HepG2 (cell line): ENCODE measurements around the gene SOST. TPM values are rescaled to one million over a fixed set of nuclear protein-coding genes. Genes with fewer than 3 reads are reported as not detected.

Experiments
- ATAC-seq: fragments of 200-7000 bp; cut with Tn5 transposase; 3 replicates; pipeline ENCODE4 v1.9.1; 2020; ENCODE audit warnings: mild to moderate bottlenecking, moderate library complexity
- BruUV-seq: library from RNA; stranded (reverse); fragments of 400-500 nt; replicated peaks from 2 replicates; lab custom pipeline; 2021; lab: Mats Ljungman, UMichigan
- CTCF ChIA-PET: fragments of 300-600 bp; formaldehyde crosslinking; extraction: SDS; loops from one replicate; lab custom pipeline; 2021; ENCODE audit warnings: low total read pairs, inconsistent platforms, low intra/inter-chr PET ratio; lab: Yijun Ruan, JAX
- POLR2A ChIA-PET: fragments of 350-600 bp; sonication (Branson Sonifier 250); formaldehyde crosslinking; loops from one replicate; lab custom pipeline; 2020; ENCODE audit warnings: antibody characterized with exemption, inconsistent platforms; lab: Yijun Ruan, JAX
- DNase-seq: peaks from one replicate; pipeline ENCODE4 v3.0.0-alpha.2; 2015; ENCODE audit warnings: low spot score
- FAIRE-seq: peaks from 3 replicates; lab custom pipeline; 2011; peaks lifted over from hg19 to GRCh38; lab: Jason Lieb, UNC
- H2AFZ ChIP-seq: one replicate; pipeline ENCODE4 v1.6.1; 2011; ENCODE audit warnings: low read length, inconsistent platforms
- H3K27ac ChIP-seq: fragments of 300-600 bp; 3 replicates; pipeline ENCODE4 v1.8.0; 2011; ENCODE audit warnings: mixed run types, mild to moderate bottlenecking, mixed read lengths, low read length, inconsistent platforms; ENCODE audit not compliant: insufficient read depth; ENCODE audit errors: extremely low read length
- H3K27me3 ChIP-seq, 2 experiments: fragments of 200-600 bp in 1 of 2; 2 replicates in 1 of 2; 3 replicates in 1 of 2; pipeline versions ENCODE4 v1.6.0 to v1.8.0; 2011; ENCODE audit warnings: low read length in 2 of 2, mild to moderate bottlenecking in 2 of 2, moderate library complexity in 2 of 2, inconsistent platforms in 1 of 2; ENCODE audit not compliant: insufficient read depth in 2 of 2, control insufficient read depth in 1 of 2
- H3K36me3 ChIP-seq, 2 experiments: fragments of 200-600 bp in 1 of 2; replicated peaks in 1 of 2; 2 replicates in 1 of 2; 3 replicates in 1 of 2; pipeline versions ENCODE4 v1.5.1 to v1.8.0; 2011; ENCODE audit warnings: low read length in 2 of 2, inconsistent platforms in 1 of 2; ENCODE audit not compliant: insufficient read depth in 2 of 2, control insufficient read depth in 1 of 2
- H3K4me1 ChIP-seq: 2 replicates; pipeline ENCODE4 v1.5.1; 2012; ENCODE audit warnings: low read length, inconsistent platforms; ENCODE audit not compliant: insufficient read depth
- H3K4me2 ChIP-seq: 2 replicates; pipeline ENCODE4 v1.6.0; 2011; ENCODE audit warnings: low read depth, low read length, inconsistent platforms
- H3K4me3 ChIP-seq, 3 experiments: fragments of 200-600 bp in 1 of 3; sonication (generic), shearing (Covaris generic) in 1 of 3; replicated peaks in 1 of 3; 2 replicates each; pipeline ENCODE4 v1.5.1; 2011 to 2016; ENCODE audit warnings: low read length in 3 of 3, inconsistent platforms in 2 of 3, low read depth in 2 of 3, mild to moderate bottlenecking in 2 of 3, control low read depth in 1 of 3, mixed read lengths in 1 of 3; ENCODE audit not compliant: insufficient read depth in 1 of 3
- H3K79me2 ChIP-seq: one replicate; pipeline ENCODE4 v1.6.1; 2011; ENCODE audit warnings: low read length, inconsistent platforms; ENCODE audit not compliant: insufficient read depth
- H3K9ac ChIP-seq: 2 replicates; pipeline ENCODE4 v1.6.0; 2011; ENCODE audit warnings: mild to moderate bottlenecking, low read depth, low read length, inconsistent platforms; ENCODE audit not compliant: insufficient read depth
- H3K9me3 ChIP-seq: 2 replicates; pipeline ENCODE4 v1.5.1; 2012; ENCODE audit warnings: mild to moderate bottlenecking, low read length
- H4K20me1 ChIP-seq: 2 replicates; pipeline ENCODE4 v1.6.0; 2011; ENCODE audit warnings: inconsistent platforms, mild to moderate bottlenecking, low read length, moderate library complexity; ENCODE audit not compliant: insufficient read depth
- LCORL ChIP-seq, 2 experiments: fragments of 450-650 bp in 1 of 2; sonication (generic) in 1 of 2; formaldehyde crosslinking in 1 of 2; IDR thresholded peaks; 2 replicates each; pipeline versions ENCODE4 v1.5.0 to v1.6.1; 2017 to 2020; ENCODE audit warnings: antibody characterized with exemption in 1 of 2, missing genetic modification reagents in 1 of 2
- ZNF121 ChIP-seq: sonication (generic); formaldehyde crosslinking; IDR thresholded peaks from 2 replicates; pipeline ENCODE4 v1.5.0; 2020; ENCODE audit warnings: mild to moderate bottlenecking, missing genetic modification reagents
- ZNF367 ChIP-seq: sonication (generic); formaldehyde crosslinking; IDR thresholded peaks from 2 replicates; pipeline ENCODE4 v1.4.0; 2020; ENCODE audit warnings: missing genetic modification reagents, borderline replicate concordance
- WGBS: methylation state at CpG from one replicate; pipeline ENCODE4 v1.1.6; 2017; ENCODE audit warnings: low lambda C conversion rate; 5-methylcytosine and 5-hydroxymethylcytosine counted together
- in situ Hi-C: cut with HindIII; loops from 2 replicates; pipeline ENCODE4 v1.10.0; 2017; ENCODE audit warnings: low pct_unique_long_range_greater_than_20kb; ENCODE audit not compliant: extremely low pct_ligation_motif_present
- intact Hi-C: fragments of 100-400 bp; cut with micrococcal nuclease; formaldehyde crosslinking; loops from one replicate; pipeline ENCODE4 v1.10.0; 2022; ENCODE audit not compliant: unreplicated experiment
- polyA plus RNA-seq, 8 experiments: library from polyadenylated mRNA; depleted of rRNA in 3 of 8; stranded (reverse) in 7 of 8; unstranded in 1 of 8; fragments of >200 nt; fragmentation: Illumina TruSeq in 4 of 8; extraction: Trizol in 4 of 8; gene quantifications; 2 replicates each; pipeline versions ENCODE4 v1.2.1 to v1.2.3, GENCODE V29; 2011 to 2016; ENCODE audit warnings: low read depth in 4 of 8, missing spikeins in 1 of 8, mixed read lengths in 1 of 8; ENCODE audit not compliant: insufficient read depth in 1 of 8
- total RNA-seq, 5 experiments: library from RNA; depleted of rRNA; stranded (reverse); fragments of >200 nt; fragmentation: Illumina TruSeq; extraction: Trizol; gene quantifications; 2 replicates each; pipeline ENCODE4 v1.2.3, GENCODE V29; 2016; ENCODE audit warnings: low read depth in 1 of 5
- TF ChIP-seq, protein P1 (sequence below): sonication (generic); formaldehyde crosslinking; IDR thresholded peaks from 2 replicates; pipeline ENCODE4 v1.4.0; 2020; ENCODE audit warnings: missing genetic modification reagents, mild to moderate bottlenecking, borderline replicate concordance

Gene SOST
- total and polyA plus RNA-seq, 2 of the 13 experiments (the other 11 are each of a cell fraction or from before 2014, with no cell fraction given) = not detected

DNA sequence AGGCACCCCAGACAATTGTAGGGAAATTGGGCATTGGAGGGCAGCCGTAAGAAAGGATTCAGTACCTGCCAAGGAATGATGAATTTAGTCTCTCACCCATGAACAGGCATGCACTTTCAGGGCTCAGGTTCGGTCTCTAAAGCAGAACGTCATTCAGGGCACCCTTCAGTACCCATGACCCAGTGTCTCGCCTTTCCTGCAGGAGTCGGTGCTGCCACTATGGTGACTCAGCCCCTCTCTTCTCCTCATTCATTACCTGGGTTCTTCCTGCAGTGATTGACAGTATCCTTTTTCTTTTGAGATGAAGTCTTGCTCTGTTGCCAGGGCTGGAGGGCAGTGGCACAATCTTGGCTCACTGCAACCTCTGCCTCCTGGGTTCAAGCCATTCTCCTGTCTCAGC, 8.4 kb downstream of the SOST start (continued):
- TF ChIP-seq, protein P1, sequence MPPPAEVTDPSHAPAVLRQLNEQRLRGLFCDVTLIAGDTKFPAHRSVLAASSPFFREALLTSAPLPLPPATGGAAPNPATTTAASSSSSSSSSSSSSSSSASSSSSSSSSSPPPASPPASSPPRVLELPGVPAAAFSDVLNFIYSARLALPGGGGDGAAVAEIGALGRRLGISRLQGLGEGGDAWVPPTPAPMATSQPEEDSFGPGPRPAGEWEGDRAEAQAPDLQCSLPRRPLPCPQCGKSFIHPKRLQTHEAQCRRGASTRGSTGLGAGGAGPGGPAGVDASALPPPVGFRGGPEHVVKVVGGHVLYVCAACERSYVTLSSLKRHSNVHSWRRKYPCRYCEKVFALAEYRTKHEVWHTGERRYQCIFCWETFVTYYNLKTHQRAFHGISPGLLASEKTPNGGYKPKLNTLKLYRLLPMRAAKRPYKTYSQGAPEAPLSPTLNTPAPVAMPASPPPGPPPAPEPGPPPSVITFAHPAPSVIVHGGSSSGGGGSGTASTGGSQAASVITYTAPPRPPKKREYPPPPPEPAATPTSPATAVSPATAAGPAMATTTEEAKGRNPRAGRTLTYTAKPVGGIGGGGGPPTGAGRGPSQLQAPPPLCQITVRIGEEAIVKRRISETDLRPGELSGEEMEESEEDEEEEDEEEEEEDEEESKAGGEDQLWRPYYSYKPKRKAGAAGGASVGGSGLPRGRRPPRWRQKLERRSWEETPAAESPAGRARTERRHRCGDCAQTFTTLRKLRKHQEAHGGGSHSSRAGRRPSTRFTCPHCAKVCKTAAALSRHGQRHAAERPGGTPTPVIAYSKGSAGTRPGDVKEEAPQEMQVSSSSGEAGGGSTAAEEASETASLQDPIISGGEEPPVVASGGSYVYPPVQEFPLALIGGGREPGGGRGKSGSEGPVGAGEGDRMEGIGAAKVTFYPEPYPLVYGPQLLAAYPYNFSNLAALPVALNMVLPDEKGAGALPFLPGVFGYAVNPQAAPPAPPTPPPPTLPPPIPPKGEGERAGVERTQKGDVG (CRISPR knock-in tag) = no peak
- no peak for TF ChIP-seq LCORL (IDR thresholded peaks at IDR 0.05)
- no peak for TF ChIP-seq LCORL (CRISPR knock-in tag; IDR thresholded peaks at IDR 0.05)
- TF ChIP-seq ZNF367 (CRISPR knock-in tag) = no peak

DNA sequence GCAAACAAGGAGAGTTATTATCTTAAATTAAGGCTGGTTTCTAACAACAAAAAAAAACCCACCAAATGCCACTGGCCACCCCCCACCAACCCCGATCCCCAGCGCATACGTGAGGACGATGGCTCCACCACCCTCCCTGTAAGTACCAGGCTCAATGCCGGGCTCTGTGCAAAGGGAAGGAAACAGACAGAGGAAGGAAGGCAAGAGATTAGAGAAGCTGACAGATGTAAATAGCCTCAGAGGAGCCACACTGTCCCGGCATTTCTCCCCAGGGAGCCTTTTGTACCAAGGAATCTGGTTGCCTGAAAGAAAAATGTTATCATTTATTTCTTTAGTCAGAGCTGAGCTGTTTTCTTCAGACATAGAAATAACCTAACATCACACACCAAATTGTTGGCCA, 13.1 kb downstream of the SOST start:
- H3K9me3 ChIP-seq = no peaks in the 10 kb centered on the region
- ChIA-PET POLR2A (interaction anchor here (0.5 kb wide), 1 partner anchor 24 kb away, joined by 5 read pairs; no protein-coding TSS in a partner anchor), CTCF (no interaction called here)
- 44% methylated on average over 6 of the region's 6 CpGs for WGBS
- H3K4me2 ChIP-seq = no peak overlapping the region
- H3K36me3 ChIP-seq = no peaks in the 10 kb centered on the region
- H3K9ac ChIP-seq = no peak overlapping the region
- DNase-seq (no peak), FAIRE-seq (no peak), ATAC-seq (no peak)
- no TSS peak for BruUV-seq
- no peak overlapping the region for H3K4me3 ChIP-seq
- H2AFZ ChIP-seq = no peak overlapping the region
- H3K27me3 ChIP-seq = peaks cover 10 to 70% of the 10 kb centered on the region in 2 experiments; a peak in 4 of 5 replicates
- no peaks in the 10 kb centered on the region for H4K20me1 ChIP-seq
- no peaks in the 10 kb centered on the region for H3K4me1 ChIP-seq
- no peak overlapping the region for H3K27ac ChIP-seq
- intact Hi-C loops (no loop called here), in situ Hi-C loops (no loop called here)
- no peak for TF ChIP-seq ZNF121 (CRISPR knock-in tag)
- no peaks in the 10 kb centered on the region for H3K79me2 ChIP-seq
